Thyroid gland (tissue), 4 donors: Measurements from ENCODE around the gene CDH23.

ENCODE experiments used
- POLR2A ChIP-seq, 2 donors: fragments of 450-650 bp; IDR thresholded peaks; one replicate each; pipeline ENCODE4 v1.6.1; 2017; ENCODE audit warnings: antibody characterized with exemption in 2 of 2, mild to moderate bottlenecking in 2 of 2, moderate library complexity in 1 of 2
- TF ChIP-seq, protein P1 (sequence below), 6 experiments: fragments of 200-600 bp in 3 of 6; fragments of 450-650 bp in 3 of 6; sonication (generic) in 3 of 6; IDR thresholded peaks; one replicate each; pipeline ENCODE4 v1.5.1; 2016 to 2019; ENCODE audit warnings: antibody characterized with exemption in 6 of 6, mild to moderate bottlenecking in 2 of 6, inconsistent platforms in 1 of 6, moderate library complexity in 1 of 6

DNA sequence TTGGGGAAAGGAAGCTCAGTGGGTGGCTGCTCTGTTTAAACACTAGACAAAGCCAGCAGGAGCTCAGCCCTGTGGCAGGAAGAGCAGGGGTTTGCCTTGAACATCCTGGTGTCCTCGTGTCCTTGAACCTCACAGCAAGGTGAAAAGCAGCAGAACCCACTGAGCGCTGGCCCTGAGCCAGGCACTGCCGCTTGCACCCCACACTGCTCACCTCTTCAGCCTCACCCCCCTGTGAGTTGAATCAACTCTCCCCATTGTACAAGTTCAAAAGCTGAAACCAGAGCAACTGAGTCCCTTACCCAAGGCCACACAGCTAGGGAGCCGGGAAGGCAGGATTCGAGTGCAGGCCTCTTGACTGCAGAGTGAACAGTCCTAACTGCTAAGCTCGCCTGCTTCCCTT lies 45.6 kb upstream of the CDH23 start:
- TF ChIP-seq, protein P1, sequence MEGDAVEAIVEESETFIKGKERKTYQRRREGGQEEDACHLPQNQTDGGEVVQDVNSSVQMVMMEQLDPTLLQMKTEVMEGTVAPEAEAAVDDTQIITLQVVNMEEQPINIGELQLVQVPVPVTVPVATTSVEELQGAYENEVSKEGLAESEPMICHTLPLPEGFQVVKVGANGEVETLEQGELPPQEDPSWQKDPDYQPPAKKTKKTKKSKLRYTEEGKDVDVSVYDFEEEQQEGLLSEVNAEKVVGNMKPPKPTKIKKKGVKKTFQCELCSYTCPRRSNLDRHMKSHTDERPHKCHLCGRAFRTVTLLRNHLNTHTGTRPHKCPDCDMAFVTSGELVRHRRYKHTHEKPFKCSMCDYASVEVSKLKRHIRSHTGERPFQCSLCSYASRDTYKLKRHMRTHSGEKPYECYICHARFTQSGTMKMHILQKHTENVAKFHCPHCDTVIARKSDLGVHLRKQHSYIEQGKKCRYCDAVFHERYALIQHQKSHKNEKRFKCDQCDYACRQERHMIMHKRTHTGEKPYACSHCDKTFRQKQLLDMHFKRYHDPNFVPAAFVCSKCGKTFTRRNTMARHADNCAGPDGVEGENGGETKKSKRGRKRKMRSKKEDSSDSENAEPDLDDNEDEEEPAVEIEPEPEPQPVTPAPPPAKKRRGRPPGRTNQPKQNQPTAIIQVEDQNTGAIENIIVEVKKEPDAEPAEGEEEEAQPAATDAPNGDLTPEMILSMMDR (IDR thresholded peaks at IDR 0.05) = no peak
- TF ChIP-seq POLR2A (IDR thresholded peaks at IDR 0.05) = no peak
